NCI-H82 (cell line): ENCODE results near the gene TRIM73.
"Not testable (repeated sequence)": the region's sequence is repeated elsewhere in the genome, so short reads cannot be mapped to it uniquely, and the experiment has no call there.

Source experiments
- DNase-seq: peaks from one replicate; lab custom pipeline; 2025; lab: John Stamatoyannopoulos, UW

TRIM73 gene

GRCh38 chr7:75395329-75395728, at the start of gene TRIM73:
Gene TRIM73 (plus strand): TSS chr7:75395629. CDS start chr7:75398934, 3,305 bp downstream.
- not testable (repeated sequence) for DNase-seq

GRCh38 chr7:75358671-75359541, 36.5 kb upstream of the TRIM73 start:
- not testable (repeated sequence) for DNase-seq

GRCh38 chr7:75359542-75359848, 35.9 kb upstream of the TRIM73 start:
- not testable (repeated sequence) for DNase-seq

- not testable (repeated sequence) for DNase-seq
These were observed 31.4 kb upstream of the TRIM73 start for GRCh38 chr7:75364079-75364478.

- not testable (repeated sequence) for DNase-seq
These were observed 28.8 kb upstream of the TRIM73 start for GRCh38 chr7:75366643-75367042.

- DNase-seq, result not testable (repeated sequence)
These were observed 28.1 kb upstream of the TRIM73 start for GRCh38 chr7:75367313-75367712.

GRCh38 chr7:75374144-75374518, 21.3 kb upstream of the TRIM73 start:
- DNase-seq, result not testable (repeated sequence)

GRCh38 chr7:75374519-75375317, 20.7 kb upstream of the TRIM73 start:
- not testable (repeated sequence) for DNase-seq

GRCh38 chr7:75393194-75393593, 2.2 kb upstream of the TRIM73 start:
- DNase-seq, result not testable (repeated sequence)

- DNase-seq, result not testable (repeated sequence)
These were observed 2.4 kb downstream of the TRIM73 start for GRCh38 chr7:75397865-75398264.

GRCh38 chr7:75398771-75399700, 3.6 kb downstream of the TRIM73 start:
- not testable (repeated sequence) for DNase-seq

GRCh38 chr7:75400575-75400974, 5.1 kb downstream of the TRIM73 start:
- not testable (repeated sequence) for DNase-seq

GRCh38 chr7:75403455-75404443, 8.3 kb downstream of the TRIM73 start:
- not testable (repeated sequence) for DNase-seq

GRCh38 chr7:75404663-75405062, 9.2 kb downstream of the TRIM73 start:
- not testable (repeated sequence) for DNase-seq

GRCh38 chr7:75409880-75410822, 14.7 kb downstream of the TRIM73 start:
- not testable (repeated sequence) for DNase-seq

GRCh38 chr7:75410823-75411173, 15.4 kb downstream of the TRIM73 start:
- not testable (repeated sequence) for DNase-seq

GRCh38 chr7:75414204-75414603, 18.8 kb downstream of the TRIM73 start:
- not testable (repeated sequence) for DNase-seq

- not testable (repeated sequence) for DNase-seq
These were observed 19.4 kb downstream of the TRIM73 start for GRCh38 chr7:75414708-75415427.

GRCh38 chr7:75415428-75415817, 20.0 kb downstream of the TRIM73 start:
- DNase-seq, result not testable (repeated sequence)
